ENCODE results near the gene PIP5K1C.

The PIP5K1C gene

DNA sequence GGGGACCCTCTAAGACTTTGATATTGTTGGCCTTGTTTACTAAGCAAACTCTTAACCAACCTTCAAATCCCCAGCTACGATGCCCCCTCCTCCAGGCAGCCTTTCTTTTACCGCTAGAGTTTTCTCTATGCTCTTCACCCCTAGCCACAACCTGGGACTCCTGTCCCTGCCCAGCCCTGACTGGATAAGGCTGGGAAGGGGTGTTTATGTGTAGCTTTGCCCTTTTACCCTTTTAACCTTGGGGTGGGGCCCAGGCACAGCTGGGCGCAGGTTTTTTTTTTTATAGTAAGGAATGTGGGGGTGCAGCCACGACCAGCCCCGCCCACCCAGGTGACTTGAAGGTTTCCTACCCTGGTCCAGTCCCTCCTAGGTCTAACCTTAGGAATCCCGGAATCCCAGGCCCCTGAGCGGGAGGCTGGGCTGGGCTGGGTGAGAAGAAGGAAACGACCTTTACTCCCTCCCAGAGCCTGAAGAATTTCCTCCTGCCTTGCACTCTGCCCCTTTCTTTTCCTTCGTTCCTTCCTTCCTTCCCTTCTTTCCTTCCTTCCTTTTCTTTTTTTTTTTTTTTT lies 20.2 kb upstream of the PIP5K1C start:
- H3K4me1 ChIP-seq (ENCODE audit: control insufficient read depth in 1 of 2, insufficient read depth in 1 of 2, low read depth in 1 of 2, low read length in 1 of 2), result no peaks in the 10 kb centered on the region
- H3K27me3 ChIP-seq, result peaks cover 70% of the 10 kb centered on the region
- no peak for TF ChIP-seq CTCF (IDR thresholded peaks at IDR 0.05)
- H3K36me3 ChIP-seq, result no peaks in the 10 kb centered on the region
- H3K27ac ChIP-seq, result no peak overlapping the region
- no peaks in the 10 kb centered on the region for H3K9me3 ChIP-seq
- no peak overlapping the region for H3K4me3 ChIP-seq (ENCODE audit: low read depth in 1 of 2, low read length in 1 of 2)

DNA sequence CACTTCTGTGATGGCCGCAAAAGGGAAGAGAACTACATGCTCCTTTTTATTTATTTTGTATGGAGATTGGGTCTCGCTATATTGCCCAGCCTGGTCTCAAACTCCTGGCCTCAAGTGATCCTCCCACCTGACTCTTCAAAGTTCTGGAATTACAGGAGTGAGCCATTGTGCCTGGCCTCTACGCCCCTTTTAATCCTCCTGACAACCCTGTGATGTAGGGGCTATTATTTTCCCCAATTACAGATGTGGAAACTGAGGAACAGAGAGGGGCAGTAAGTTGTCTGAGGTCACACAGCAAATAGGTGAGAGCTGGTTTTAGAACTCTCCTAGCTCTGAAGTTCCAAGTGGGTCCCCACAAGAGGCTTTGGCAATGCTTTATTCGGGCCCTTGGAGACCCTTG lies 19.6 kb upstream of the PIP5K1C start:
- Histone ChIP-seq H3K27me3 (peaks cover 65% of the 10 kb centered on the region), H3K4me1 (ENCODE audit: control insufficient read depth in 1 of 2, insufficient read depth in 1 of 2, low read depth in 1 of 2, low read length in 1 of 2) (no peaks in the 10 kb centered on the region), H3K36me3 (no peaks in the 10 kb centered on the region), H3K4me3 (ENCODE audit: low read depth in 1 of 2, low read length in 1 of 2) (no peak overlapping the region), H3K9me3 (no peaks in the 10 kb centered on the region), H3K27ac (no peak overlapping the region)
- no peak for TF ChIP-seq CTCF (IDR thresholded peaks at IDR 0.05)

DNA sequence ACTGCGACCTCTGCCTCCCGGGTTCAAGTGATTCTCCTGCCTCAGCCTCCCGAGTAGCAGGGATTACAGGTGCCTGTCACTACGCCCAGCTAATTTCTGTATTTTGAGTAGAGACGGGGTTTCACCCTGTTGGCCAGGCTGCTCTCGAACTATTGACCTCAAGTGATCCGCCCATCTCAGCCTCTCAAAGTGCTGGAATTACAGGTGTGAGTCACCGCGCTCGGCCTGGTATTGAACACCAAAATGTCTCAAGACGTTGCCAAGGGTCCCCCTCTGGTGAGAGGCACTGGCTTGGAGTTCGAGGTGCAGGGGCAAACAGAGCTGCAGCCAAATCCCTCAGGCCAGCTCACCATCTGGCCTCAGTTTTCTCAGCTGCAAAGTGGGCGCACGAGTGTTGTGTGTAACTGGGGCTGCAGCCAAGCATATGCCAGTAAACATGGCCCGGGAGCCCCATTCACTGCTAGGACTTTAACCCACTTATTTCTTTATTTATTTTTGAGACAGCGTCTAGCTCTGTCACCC lies 15.9 kb upstream of the PIP5K1C start:
- peaks cover 54% of the 10 kb centered on the region for H3K27me3 ChIP-seq
- H3K36me3 ChIP-seq, result no peaks in the 10 kb centered on the region
- no peaks in the 10 kb centered on the region for H3K4me1 ChIP-seq (ENCODE audit: control insufficient read depth in 1 of 2, insufficient read depth in 1 of 2, low read depth in 1 of 2, low read length in 1 of 2)
- no peaks in the 10 kb centered on the region for H3K9me3 ChIP-seq
- H3K4me3 ChIP-seq (ENCODE audit: low read depth in 1 of 2, low read length in 1 of 2), result no peak overlapping the region
- no peak for TF ChIP-seq CTCF (IDR thresholded peaks at IDR 0.05)
- no peak overlapping the region for H3K27ac ChIP-seq

- no peaks in the 10 kb centered on the region for H3K9me3 ChIP-seq
- H3K27me3 ChIP-seq, result peaks cover 51% of the 10 kb centered on the region
- H3K4me3 ChIP-seq (ENCODE audit: low read depth in 1 of 2, low read length in 1 of 2), result no peak overlapping the region
- no peak overlapping the region for H3K27ac ChIP-seq
- no peaks in the 10 kb centered on the region for H3K36me3 ChIP-seq
- TF ChIP-seq CTCF (IDR thresholded peaks at IDR 0.05), result no peak
- H3K4me1 ChIP-seq (ENCODE audit: control insufficient read depth in 1 of 2, insufficient read depth in 1 of 2, low read depth in 1 of 2, low read length in 1 of 2), result peaks cover 0 to 3% of the 10 kb centered on the region in 2 experiments
Observed at GRCh38 chr19:3712663-3713611, 12.7 kb upstream of the PIP5K1C start.

DNA sequence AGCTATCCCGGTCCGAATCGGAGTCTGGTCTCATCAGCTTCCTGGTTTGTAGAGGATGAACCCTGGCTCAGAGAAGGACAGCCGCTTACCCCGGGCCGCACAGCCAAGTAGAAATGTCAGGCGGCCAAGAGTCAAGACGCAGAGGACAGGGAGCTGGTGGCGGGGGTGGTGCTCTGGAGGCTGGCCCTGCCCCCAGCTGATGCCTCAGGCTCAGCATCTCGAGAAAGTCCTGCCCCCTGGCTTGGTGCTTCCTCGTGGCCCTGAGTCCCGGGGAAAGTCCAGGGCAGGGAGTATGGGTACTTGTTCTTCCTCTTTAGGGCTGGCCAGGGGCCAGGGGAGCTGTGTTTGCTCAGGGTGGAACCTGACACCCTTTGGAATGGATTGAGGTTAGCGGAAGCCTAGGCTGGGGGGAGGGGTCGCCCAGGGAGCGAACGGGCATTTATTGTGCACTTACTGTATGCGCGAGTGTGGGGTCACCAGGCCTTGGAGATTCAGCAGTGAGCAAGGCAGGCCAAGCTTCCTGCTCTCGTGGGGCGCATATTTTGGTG lies 10.1 kb upstream of the PIP5K1C start:
- no peak overlapping the region for H3K4me3 ChIP-seq (ENCODE audit: low read depth in 1 of 2, low read length in 1 of 2)
- H3K4me1 ChIP-seq (ENCODE audit: control insufficient read depth in 1 of 2, insufficient read depth in 1 of 2, low read depth in 1 of 2, low read length in 1 of 2), result peaks cover 0 to 3% of the 10 kb centered on the region in 2 experiments
- no peak overlapping the region for H3K27ac ChIP-seq
- peaks cover 63% of the 10 kb centered on the region for H3K27me3 ChIP-seq
- no peak for TF ChIP-seq CTCF (IDR thresholded peaks at IDR 0.05)
- no peaks in the 10 kb centered on the region for H3K9me3 ChIP-seq
- H3K36me3 ChIP-seq, result no peaks in the 10 kb centered on the region
